CD4-positive, alpha-beta T cell treated with Interleukin-6 at 100 ng/mL for 8 hours (primary cell): Measurements from ENCODE around the gene NR1H4.
"Not testable (repeated sequence)": the region's sequence is repeated elsewhere in the genome, so short reads cannot be mapped to it uniquely, and the experiment has no call there.

Experiments used
- DNase-seq: peaks from one replicate; pipeline ENCODE4 v3.0.0-alpha.2; 2020; ENCODE audit warnings: mixed read lengths, low spot score

The NR1H4 gene

GRCh38 chr12:100473716-100474150 lies at the start of gene NR1H4:
Gene NR1H4 (plus strand): TSS chr12:100473866. CDS start chr12:100493324, 19,458 bp downstream.
- no peak for DNase-seq

DNA sequence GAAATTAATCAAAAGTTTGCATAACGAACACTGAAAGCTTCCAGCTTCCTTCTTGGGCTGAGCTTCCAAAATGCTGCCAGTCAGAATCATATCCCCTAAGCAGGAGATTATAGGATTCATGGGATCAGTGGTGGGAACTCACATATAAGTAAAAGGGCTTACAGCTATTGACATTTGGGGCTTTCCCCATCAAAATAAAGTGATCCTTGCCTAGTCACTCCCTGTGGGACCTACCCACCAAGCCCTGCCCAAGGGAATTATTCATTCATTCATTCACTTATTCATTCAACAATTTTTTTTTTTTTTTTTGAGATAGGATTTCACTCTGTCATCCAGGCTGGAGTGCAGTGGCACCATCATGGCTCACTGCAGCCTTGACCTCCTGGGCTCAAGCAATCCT lies 47.5 kb upstream of the NR1H4 start:
- no peak for DNase-seq

- DNase-seq = no peak
Measured at GRCh38 chr12:100427078-100427477, 46.6 kb upstream of the NR1H4 start.

DNA sequence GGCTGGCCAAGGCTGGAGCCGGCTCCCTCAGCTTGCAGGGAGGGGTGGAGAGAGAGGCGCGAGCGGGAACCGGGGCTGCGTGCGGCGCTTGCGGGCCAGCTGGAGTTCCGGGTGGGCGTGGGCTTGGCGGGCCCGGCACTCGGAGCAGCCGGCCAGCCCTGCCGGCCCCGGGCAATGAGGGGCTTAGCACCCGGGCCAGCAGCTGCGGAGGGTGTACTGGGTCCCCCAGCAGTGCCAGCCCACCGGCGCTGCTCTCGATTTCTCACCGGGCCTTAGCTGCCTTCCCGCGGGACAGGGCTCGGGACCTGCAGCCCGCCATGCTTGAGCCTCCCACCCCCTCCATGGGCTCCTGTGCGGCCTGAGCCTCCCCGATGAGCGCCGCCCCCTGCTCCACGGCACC lies 43.4 kb upstream of the NR1H4 start:
- not testable (repeated sequence) for DNase-seq

DNA sequence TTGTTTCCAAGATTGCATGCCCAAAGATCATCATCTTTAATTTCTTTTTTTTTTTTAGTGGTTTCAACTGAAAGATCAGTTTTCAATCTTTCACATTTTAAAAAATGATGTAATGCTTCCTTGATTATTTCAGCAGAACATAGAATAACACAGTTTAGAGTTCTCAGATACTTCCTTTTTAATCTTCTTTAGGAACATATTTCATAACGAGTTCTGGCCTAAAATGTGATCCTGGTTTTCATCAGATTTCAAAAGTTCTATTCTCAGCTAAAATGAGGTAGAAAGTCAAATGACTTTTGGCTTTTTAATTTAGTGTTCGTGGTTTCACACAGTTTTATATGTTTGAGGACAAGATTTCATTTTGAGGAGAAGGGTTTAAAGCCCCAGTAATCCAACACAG lies 40.0 kb upstream of the NR1H4 start:
- DNase-seq = no peak

- DNase-seq = no peak
Measured at GRCh38 chr12:100434177-100434576, 39.5 kb upstream of the NR1H4 start.

GRCh38 chr12:100435957-100436356 lies 37.7 kb upstream of the NR1H4 start:
- no peak for DNase-seq

GRCh38 chr12:100437038-100437841 lies 36.4 kb upstream of the NR1H4 start:
- no peak for DNase-seq

DNA sequence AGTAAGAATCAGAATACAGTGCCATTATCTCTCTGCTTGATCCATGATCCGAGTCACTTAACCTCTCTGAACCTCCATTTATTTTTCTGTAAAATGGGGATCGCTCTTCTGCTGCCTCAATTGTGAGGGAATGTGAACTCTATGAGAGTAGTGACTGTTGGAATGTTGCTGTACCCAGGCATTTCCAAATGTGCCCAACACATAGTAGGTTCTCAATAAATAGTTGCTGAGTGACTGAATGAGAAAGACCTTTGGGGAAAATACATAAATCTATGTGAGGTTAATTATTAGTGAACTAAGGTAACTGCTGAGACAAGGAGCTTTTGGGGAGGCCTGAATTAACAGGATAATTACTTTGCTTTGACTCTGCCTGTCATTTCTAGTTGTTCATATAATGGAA lies 33.9 kb upstream of the NR1H4 start:
- DNase-seq = no peak

- no peak for DNase-seq
Measured at GRCh38 chr12:100442403-100442802, 31.3 kb upstream of the NR1H4 start.

- no peak for DNase-seq
Measured at GRCh38 chr12:100443434-100443833, 30.2 kb upstream of the NR1H4 start.

DNA sequence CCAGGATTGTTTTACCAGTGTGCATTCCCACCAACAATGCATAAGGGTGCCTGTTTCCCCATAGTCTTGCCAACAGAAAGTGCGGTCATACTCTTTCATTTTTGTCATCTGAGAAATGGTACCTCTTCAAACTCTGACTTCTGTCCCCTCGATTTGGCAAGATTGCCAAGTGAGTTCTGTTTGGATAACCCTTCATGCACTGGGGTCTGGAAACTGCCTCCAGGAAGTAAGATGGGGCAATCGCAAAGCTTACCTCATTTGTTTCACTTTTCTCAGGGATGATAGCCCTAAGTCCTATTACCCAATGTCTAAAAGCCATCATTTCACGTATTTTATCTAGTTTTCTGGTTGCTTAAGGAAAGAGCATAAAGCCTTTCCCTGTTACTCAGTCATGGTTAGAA lies 28.6 kb upstream of the NR1H4 start:
- DNase-seq = no peak

GRCh38 chr12:100447381-100447780 lies 26.3 kb upstream of the NR1H4 start:
- no peak for DNase-seq

GRCh38 chr12:100448656-100449055 lies 25.0 kb upstream of the NR1H4 start:
- no peak for DNase-seq

DNA sequence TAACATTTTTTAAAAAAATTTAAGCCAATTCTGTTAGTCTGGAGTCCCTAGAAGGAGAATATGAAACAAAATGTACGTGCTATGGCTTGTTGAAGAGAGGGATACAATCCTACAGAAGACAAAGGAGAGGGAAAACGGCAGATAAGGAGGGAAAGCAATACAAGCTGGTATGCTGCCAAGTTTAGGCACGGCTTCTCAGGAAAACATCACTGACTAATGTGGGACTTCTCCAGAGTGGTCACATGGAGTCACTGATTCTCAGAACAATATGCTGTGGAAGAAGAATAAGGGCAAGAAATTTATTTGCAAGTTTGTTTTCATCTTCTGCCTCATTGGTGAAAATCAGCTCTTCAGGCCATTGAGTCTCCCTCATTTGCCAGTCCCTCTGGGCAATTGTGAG lies 22.9 kb upstream of the NR1H4 start:
- no peak for DNase-seq

GRCh38 chr12:100453951-100454350 lies 19.7 kb upstream of the NR1H4 start:
- DNase-seq = no peak

DNA sequence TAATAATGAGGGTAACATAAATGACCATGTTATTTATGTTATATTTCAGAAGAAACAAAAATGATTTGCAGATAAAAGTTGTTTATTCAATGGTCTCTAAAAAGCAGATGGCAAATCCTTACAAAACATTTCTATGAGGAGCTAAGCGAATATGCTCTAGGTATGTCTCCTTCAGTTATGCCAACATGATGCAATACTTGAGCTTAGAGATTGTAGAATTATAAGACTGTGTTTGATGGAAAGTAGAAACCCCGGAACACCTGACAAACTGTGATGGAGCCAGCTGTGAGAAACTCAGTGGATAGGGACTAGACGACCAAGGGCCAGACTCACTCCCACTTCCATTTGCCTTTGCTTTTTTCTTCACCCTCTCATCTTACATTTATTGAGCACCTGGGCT lies 17.8 kb upstream of the NR1H4 start:
- no peak for DNase-seq

DNA sequence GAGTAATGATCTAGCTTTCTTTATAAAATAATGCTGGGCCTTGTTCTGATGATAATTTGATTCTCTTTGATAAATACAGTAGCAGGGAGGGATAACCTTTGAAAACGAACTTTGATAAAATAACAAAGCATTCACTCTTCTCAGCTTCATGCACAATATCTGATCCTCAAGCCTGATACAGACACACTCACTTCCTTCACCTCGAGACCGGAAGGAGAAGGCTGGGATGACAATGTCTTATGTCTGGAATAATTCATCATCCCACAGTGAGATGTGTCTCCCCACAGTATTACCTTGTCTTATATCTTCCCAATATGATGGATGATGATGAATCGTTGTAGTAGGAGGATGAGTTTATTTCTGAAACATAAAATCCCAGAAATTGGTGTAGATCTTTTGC lies 15.5 kb upstream of the NR1H4 start:
- DNase-seq = no peak

- no peak for DNase-seq
Measured at GRCh38 chr12:100460702-100461101, 13.0 kb upstream of the NR1H4 start.

DNA sequence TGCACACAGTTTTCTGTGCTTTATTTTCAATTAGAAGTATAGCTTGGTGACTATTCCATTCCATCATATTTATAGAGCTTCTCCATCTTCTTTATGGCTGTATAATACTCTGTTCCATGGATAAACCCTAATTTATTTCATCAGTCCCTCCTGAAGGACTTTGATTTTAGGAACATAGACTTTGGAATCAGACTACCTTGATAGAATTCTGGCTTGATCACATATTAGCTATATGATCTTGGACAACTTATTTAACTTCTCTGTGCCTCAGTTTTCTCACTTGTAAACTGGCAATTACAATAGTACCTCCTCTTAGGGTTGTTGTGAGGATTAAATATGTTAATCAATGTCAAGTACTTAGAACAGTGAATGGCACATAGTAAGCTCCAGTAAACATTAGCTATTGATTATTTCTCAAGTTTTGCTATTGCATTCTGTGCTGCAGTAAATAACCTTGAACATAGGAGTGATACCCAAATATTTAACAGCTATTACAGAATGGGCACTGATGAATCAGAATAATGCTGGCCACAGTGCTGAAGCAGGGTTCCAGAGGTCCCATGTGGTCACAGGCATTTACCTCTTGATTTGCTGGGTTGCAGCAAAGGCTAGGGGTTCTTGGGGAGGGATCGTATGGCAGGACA lies 12.2 kb upstream of the NR1H4 start:
- no peak for DNase-seq

DNA sequence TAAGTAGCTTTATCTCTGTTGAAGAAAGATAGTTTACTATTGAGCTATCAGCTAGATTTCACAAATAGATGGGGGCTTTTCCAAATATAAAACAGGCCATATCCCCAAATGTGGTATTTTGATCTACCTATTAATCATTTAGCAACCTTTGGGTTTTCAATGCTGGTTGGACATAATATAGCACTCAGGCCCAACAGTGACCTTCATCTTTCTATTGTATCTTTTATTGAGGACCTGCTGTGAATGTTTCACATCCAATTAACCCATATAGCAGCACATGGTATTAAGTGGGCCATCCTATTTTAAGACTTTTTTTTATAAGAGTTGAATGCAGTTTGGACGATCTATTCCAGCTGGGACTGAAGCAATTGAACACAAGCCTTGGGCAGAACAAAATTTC lies 10.0 kb upstream of the NR1H4 start:
- no peak for DNase-seq

DNA sequence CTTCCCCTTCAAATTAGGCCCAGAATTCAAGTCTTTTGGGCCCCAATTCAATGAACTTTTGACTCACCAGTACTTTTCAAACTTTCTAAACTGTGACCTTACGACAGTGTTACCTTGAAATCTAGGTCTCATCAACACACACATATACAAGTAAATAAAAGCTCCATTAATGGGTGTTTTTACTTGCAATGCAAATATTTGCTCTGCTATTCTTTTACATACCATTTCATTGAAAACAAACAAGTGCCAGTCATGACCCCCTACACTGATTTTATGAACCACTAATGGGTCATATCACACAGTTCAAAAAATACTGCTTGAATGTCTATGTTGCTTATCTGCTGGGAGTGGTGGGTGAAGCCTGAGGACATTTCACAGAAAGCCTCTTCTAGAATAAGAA lies 9.1 kb upstream of the NR1H4 start:
- DNase-seq = no peak

GRCh38 chr12:100468126-100468525 lies 5.5 kb upstream of the NR1H4 start:
- no peak for DNase-seq

DNA sequence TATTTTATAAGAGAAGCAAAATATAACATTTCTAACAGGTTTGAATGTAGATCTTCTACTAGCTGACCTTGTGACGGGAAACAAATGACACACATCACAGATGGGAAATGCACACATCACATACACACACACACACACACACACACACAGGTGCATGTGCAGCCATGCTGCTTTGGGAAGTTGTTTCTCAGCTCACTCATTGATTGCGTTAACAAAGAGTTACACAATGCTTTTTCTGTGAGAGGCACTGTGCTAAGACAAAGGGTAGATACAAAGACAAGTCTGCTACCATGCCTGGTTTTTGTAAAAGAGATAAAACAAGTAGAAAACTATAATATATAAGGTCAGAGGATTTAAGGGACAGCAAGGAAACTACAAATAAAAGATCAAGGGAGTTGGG lies 1.3 kb upstream of the NR1H4 start:
- DNase-seq = no peak
